ENCODE measurements around the gene DNAJC13.
"Not testable (repeated sequence)": the region's sequence is repeated elsewhere in the genome, so short reads cannot be mapped to it uniquely, and the experiment has no call there.

DNAJC13 gene

DNA sequence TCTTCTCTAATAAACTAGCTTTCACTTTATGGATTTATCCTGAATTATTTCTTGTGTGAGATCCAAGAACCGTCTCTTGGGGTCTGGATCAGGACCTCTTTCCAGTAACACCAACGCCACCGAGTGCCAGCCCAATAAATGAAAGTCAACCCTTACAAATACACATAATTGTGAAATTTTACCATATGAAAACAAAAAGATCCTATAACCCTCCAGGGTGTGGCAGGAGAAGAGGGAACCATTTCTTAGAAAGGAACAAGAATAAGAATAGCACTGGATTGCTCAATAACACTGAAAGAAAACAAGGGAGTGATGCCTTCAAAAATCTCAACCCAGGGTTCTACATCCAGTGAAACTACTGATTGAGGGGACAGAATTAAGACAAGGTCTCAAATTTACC, 128.2 kb downstream of the DNAJC13 start:
- DNase-seq (ENCODE audit: low read depth), result no peak

DNA sequence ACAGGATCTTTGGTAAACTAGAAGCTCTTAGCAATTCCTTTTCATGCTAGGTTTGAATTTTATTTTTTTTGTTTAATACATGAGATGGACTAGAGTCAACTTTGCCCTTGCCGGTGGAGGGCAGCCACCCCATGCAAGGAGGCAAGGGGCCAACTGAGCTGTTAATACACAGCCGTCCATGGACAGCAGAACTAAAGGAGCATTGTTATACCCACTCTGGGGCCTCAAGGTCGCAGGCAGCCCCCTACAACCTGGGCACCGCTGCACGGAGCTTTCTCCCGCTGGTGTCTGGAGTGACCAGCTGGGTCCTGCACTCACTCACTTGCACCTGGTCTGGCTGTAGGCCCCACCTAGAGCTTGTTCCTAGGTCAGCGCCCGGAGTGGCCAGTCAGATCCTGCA, 131.9 kb downstream of the DNAJC13 start:
- no peak for DNase-seq (ENCODE audit: low read depth)

DNA sequence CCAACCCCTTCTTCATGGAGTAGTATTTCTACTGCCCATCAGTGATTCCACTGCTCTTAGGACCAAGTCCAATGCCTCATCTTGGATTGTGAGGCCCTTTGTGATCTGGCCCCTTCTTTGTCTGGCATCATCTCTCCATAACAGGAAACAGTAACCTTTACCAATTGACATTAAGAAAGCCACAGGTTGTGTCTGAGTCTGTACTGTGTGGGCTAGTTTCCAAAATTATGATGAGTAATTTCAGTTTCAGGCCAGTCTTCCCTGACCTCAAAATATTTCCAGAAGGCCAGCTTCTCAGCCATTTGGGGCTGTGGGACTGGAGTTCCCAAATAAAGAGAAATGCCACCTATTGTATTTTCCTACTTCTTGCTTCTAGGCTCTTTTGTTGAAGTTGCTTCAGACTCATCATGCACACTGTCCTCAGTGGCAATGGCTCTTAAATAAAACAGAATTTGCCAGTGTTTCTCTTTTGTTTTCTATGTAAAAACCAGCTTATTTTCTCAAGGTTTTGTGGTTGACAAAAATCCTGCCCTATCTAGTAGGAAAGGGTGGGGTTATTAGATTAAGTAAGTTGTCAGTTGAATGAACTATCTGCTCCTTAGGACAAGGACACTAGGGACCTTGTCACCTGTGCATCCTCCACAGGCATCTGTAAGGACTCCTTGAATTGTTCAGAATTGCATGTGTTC, 132.7 kb downstream of the DNAJC13 start:
- DNase-seq (ENCODE audit: low read depth), result no peak

DNA sequence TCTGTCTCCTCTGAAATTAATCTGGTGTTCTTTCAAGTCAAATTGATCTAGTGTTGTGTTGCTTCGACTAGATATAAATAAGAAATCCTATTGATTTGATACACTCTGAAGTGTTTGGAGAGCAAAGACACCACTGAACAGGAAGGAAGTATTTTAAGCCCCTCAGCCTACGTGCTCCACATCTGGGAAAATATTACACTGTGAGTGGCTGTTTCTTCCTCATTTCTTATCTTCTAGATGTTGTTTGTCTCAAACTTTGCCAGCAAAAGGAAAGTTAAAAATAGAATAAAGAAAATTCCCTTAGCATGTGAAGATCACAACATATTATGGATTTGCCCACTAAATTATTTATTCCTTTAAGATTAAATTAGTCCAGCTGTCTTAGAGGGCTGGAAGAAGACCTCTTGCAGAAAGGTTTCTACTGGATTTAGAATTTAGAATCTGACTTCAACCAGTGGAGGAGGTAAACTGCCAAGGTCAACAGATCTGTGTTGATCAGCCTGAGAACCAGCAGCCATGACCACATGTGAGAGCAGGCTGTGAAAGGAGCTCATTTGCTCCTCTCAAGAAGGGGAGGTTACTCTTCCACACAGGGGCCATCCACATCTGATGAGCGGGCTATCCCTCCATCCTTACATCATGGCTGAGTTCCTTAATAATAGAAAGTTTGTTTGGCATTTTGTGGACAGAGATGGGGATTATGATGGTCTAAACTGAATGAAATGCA, 133.4 kb downstream of the DNAJC13 start:
- no peak for DNase-seq (ENCODE audit: low read depth)

DNA sequence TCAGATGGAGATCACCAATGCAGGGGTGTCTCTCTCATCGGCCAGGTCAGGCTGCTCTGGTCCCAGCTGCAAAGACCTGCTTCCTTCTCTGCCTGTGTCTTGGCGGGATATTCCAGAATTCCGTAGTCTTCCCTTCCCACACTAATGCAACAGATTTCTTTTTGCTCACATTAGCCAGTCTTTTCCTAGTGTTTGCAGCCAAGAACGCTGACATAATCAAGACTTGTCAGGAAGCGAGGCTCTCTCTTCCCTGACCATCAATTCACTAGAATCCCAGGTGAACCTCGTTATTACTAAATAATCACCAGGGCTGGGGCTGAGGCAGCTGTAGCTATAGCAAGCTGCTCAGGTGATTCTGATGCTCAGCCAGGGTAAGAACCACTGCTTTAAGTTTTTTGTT, 136.5 kb downstream of the DNAJC13 start:
- no peak for DNase-seq (ENCODE audit: low read depth)

DNA sequence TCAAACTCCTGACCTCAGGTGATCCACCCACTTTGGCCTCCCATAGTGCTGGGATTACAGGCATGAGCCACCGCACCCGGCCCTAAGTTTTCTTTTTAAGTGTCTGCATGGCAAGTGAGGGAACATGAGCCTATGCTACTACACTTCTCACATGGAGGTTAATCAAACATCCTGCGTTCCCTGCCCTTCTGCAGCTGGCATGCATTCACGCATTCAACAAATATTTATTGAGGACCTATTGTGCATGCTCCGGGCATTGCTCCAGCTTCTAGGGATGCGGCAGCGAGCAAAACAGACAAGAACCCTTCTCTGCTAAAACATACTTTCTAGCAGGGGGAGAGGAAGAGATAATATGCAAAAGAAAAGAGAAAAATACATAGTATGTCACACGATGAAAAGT, 137.1 kb downstream of the DNAJC13 start:
- DNase-seq (ENCODE audit: low read depth), result no peak

DNA sequence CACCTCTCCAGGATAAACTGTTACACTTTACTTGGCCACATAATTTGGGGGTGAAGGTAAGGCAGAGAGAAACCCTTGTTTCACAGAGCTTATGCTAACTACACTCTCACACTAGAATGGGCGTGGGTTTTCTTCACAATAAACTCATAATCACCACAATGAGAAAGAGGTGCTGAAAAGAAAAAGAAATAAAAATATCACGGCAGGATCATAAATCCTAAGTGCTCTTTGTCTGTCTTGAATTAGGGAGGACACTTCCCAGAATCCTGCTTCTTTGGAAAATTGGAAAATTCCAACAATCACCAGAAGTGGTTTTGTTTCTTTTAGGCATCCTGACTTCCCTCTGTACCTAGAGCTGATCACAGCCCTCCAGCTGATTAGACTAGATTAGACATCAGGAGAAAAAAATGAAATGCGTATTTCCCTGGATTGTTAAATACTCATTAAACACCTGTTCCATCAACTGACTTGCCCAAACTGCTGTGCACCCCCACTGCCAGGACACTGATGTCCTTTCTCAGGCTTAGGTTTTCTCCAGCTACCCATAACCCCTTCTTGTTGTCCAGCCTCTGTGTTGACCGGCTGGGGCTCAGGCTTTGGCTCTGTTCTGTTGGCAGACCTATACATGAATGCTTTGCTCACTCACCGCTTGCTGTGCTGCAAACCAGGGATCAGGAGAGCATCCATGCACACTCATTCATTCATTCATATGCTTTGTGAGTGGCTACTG, 138.2 kb downstream of the DNAJC13 start:
- no peak for DNase-seq (ENCODE audit: low read depth)

DNA sequence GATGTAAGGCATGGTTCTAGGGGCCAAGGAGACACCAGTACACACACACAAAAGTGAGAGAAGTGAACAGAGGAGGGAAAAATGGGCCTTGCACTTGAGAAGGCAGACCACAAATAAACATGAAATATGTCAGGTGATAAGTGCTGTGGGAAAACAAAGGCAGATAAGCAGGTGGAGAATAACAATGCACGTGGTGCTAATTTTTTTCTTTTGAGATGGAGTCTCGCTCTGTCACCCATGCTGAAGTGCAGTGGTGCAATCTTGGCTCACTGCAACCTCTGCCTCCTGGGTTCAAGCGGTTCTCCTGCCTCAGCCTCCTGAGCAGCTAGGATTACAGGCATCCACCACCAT, 138.7 kb downstream of the DNAJC13 start:
- DNase-seq (ENCODE audit: low read depth), result not testable (repeated sequence)

DNA sequence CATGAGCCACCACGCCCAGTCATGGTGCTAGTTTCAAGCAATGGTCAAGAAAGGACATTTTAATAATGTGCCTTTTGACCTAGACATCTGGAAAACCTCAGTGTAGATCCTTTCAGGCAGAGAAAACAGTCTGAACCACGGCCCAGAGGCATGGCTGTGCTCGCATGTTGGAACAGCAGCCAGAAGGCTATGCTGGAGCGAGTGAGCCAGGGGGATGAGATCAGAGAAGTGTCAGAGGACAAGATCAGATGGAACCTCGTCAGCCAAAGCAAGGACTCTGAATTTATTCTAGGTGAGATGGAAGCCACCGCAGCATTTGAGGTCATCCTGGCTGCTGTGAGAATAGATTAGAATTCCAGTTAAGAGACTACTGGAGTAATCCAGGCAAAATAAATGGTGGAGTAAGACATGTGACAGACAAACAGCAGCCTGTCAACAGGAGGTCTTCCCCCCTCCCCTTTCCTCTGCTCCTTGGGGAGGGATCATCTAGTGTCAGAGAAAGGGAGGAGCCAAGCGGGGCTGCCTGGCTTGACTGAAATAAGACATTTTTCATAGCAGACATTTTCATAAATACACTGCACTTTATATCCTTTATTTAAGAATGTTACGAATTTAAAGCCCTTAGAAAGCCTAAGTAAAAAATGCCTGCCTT, 139.3 kb downstream of the DNAJC13 start:
- no peak for DNase-seq (ENCODE audit: low read depth)

DNA sequence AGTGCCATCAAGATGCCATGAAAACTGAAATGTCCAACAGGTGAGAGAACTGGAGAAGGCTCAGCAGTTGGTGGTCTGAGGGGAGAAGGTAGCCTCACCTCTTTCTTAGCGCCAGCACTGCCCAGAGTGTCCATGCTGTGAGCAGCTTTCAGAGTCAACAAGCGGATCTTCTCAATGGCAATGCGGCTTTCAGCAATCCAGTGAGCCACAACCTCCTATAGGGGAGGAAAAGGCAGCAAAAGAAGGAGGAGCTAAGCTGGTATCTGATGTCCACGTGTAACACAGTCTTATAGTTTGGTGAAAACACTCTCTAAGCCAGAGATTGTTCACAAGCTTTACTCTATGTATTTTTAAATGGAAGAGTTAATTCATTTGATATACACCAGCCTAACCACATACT, 143.7 kb downstream of the DNAJC13 start:
- no peak for DNase-seq (ENCODE audit: low read depth)

DNA sequence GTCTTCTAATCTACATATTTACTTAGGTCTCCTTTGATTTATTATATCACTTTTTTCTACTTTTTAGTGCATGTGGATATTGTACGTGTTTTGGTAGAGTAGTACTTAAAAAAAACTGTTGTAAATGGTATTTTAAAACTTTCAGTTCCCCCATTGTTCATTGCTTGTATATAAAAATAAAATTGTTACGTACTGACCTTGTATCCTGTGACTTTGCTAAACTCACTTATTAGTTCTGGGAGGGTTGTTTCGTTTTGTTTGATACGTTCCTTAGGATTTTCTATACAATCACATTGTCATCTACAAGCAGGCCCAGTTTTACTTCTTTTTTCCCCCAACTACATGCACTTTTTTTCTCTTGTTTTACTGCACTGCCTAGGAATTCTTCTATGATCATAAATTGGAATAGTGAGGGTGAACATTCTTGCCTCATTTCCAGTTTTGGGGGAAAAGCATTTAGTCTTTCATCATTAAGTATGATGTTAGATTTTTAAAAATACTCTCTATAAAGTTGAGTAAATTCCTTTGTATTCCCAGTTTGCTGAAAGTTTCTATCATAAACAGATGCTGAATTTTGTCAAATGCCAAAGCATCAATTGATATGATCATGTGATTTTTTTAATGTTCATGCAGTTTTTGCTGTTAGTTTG, 146.2 kb downstream of the DNAJC13 start:
- no peak for DNase-seq (ENCODE audit: low read depth)

DNA sequence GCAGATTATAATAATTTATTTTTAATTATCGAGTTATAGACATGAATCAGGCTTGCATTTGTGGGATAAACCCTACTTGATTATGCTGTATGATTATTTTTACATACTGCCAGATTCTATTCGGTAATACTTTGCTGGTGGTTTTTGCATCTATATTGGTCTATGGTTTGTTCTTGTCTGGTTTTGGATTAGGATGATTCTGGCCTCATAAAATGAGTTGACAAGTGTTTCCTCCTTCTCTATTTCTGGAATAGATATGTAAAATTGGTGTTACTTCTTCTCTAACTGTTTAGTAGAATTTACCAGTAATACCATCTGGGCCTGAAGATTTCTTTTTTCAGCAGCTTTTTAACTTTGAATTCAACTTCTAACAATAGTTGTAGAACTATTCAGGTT, 146.8 kb downstream of the DNAJC13 start:
- no peak for DNase-seq (ENCODE audit: low read depth)

DNA sequence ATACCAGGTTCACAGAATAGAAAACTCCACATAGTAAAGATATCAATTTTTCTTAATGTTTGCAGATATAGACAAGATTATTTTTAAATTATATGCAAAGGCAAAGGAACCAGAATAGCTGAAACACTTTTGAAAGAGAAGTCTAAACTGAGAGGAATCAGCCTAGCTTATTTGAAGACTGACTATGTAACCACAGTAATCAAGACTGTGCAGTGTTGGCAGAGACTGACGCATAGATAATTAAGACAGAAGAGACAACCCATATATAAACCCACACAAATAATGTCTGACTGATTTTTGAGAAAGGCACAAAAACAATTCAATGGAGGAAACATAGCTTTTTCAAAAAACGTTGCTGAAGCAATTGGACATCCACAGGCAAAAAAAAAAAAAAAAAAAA, 151.1 kb downstream of the DNAJC13 start:
- no peak for DNase-seq (ENCODE audit: low read depth)

DNA sequence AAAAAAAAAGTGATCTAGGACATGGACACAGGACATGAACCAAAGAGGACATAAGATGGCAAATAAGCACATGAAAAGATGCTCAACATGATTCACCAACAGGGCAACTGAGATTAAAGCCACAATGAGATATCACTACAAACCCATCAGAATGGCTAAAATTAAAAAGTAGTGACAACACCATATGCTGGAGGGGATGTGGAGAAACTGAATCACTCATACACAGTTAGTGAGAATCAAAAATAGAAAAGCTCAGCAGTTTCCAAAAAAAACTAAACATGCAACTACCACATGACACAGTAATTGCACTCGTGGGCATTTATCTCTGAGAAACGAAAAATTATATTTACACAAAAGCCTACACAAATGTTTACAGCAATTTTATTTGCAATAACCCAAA, 151.9 kb downstream of the DNAJC13 start:
- DNase-seq (ENCODE audit: low read depth), result no peak

DNA sequence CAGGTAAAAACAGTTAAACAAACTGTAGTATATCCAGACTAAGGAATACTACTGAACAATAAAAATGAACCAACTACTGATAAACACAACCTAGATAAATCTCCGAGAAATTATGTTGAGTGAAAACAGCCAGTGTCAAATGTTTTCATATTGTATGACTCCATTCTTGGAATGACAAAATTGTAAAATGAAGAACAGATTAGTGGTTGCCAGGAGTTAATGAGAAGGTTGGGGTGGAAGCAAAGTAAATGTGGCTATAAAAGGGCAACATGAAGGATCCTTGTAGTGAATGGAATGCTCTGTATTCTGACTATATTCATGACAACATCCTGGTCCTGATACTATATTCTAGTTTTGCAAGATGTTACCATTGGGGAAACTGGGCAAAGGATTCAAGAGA, 152.3 kb downstream of the DNAJC13 start:
- DNase-seq (ENCODE audit: low read depth), result no peak

DNA sequence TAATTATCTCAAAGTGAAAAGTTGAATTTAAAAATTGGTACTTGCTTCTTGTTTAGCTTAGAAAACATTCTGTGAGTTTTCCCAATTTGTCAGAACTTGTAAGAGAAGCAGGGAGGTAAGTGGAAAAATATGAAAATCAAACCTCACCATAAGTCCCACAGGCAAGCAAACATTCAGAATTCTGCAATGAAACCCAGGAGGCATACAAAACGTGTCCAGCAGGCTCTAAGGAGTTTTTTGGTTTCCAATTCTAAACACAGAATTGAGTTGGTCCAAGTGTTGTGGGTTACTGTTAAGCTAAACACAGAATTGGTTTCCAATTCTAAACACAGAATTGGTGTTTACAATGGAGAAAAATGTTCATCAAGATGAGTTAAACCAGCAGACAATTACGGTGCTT, 152.7 kb downstream of the DNAJC13 start:
- DNase-seq (ENCODE audit: low read depth), result no peak

DNA sequence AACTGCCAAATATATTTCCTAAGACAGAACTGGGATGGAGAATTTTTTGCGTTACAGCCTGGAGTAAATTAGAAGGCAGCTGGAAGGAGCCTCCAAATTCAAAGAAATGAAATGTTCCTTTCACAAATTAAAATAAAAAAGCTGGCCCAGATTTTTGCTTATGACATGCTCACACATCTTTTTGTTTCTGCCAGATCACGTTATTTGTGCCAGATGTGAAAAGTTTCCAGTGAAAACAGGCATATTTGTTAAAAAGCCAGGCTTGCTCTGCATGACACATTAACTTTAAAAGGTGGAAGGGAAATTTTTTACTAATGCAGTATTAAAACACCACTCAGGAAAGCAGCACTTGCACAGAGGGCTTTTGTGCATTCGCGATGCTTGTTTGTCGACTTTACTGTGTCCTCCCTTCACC, 156.5 kb downstream of the DNAJC13 start:
- DNase-seq (ENCODE audit: low read depth), result no peak

DNA sequence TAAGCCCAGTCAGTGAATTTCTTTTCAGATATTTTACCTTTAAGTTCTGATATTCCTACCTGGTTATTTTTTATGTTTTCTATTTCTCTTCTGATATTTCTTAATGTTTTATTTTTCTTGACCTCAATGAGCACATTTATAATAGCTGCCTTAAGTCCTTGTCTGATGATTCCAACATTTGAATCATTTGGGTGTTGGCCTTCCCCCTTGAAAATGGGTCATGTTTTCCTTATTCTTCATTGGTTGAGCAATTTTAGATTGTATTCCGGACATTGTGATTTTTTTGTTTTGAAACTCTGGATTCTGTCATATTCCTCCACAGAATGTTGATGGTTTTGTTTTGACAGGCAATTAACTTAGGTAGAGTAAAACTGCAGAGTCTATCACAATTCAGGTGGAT, 170.1 kb downstream of the DNAJC13 start:
- DNase-seq (ENCODE audit: low read depth), result no peak
